ENCODE results near the gene ANKRD53.

Gene ANKRD53

GRCh38 chr2:70944111-70944690, 34.2 kb upstream of the ANKRD53 start:
- no peak for DNase-seq

GRCh38 chr2:70946832-70947442, 31.5 kb upstream of the ANKRD53 start:
- DNase-seq: peak; percentile 61 to 63

- DNase-seq: no peak
Observed at GRCh38 chr2:70947556-70948184, 30.8 kb upstream of the ANKRD53 start.

GRCh38 chr2:70948337-70949003, 30.0 kb upstream of the ANKRD53 start:
- DNase-seq: peak; percentile 65 to 77

GRCh38 chr2:70949086-70949485, 29.3 kb upstream of the ANKRD53 start:
- DNase-seq: no peak

- DNase-seq: no peak
Observed at GRCh38 chr2:70954886-70955285, 23.5 kb upstream of the ANKRD53 start.

- DNase-seq: no peak
Observed at GRCh38 chr2:70956141-70956540, 22.3 kb upstream of the ANKRD53 start.

GRCh38 chr2:70957798-70958197, 20.6 kb upstream of the ANKRD53 start:
- DNase-seq: no peak

GRCh38 chr2:70958759-70959158, 19.7 kb upstream of the ANKRD53 start:
- DNase-seq: no peak

- no peak for DNase-seq
Observed at GRCh38 chr2:70959271-70959761, 19.1 kb upstream of the ANKRD53 start.

- DNase-seq: no peak
Observed at GRCh38 chr2:70959851-70960832, 18.3 kb upstream of the ANKRD53 start.

- DNase-seq: no peak
Observed at GRCh38 chr2:70960833-70961647, 17.4 kb upstream of the ANKRD53 start.

- no peak for DNase-seq
Observed at GRCh38 chr2:70961648-70961994, 16.8 kb upstream of the ANKRD53 start.

- DNase-seq: no peak
Observed at GRCh38 chr2:70962211-70962884, 16.1 kb upstream of the ANKRD53 start.

GRCh38 chr2:70962885-70963878, 15.2 kb upstream of the ANKRD53 start:
- DNase-seq: no peak

GRCh38 chr2:70964133-70964532, 14.3 kb upstream of the ANKRD53 start:
- DNase-seq: no peak

GRCh38 chr2:70964596-70965386, 13.6 kb upstream of the ANKRD53 start:
- DNase-seq: peak; percentile 71 to 77

GRCh38 chr2:70965506-70965905, 12.9 kb upstream of the ANKRD53 start:
- no peak for DNase-seq

- no peak for DNase-seq
Observed at GRCh38 chr2:70966681-70967080, 11.7 kb upstream of the ANKRD53 start.

All from inflammatory macrophage (primary cell).